Fibroblast of pulmonary artery (primary cell): Measurements from ENCODE around the gene POU4F2.

ENCODE experiments used
- DNase-seq: peaks from one replicate; pipeline ENCODE4 v3.0.0-alpha.2; 2010; ENCODE audit warnings: low read depth
- H3K4me3 ChIP-seq: replicated peaks from 2 replicates; pipeline ENCODE4 v1.5.1; 2011; ENCODE audit warnings: low read depth, mild to moderate bottlenecking, control low read depth, low read length, moderate library complexity
- CTCF ChIP-seq: IDR thresholded peaks from 2 replicates; pipeline ENCODE4 v1.5.1; 2011; ENCODE audit warnings: mild to moderate bottlenecking, control low read depth, low read length, inconsistent platforms; ENCODE audit errors: missing control alignments

POU4F2 gene

GRCh38 chr4:146643812-146644401 lies 5.2 kb downstream of the POU4F2 start:
- TF ChIP-seq CTCF: no peak
- no peak overlapping the region for H3K4me3 ChIP-seq
- DNase-seq: peak; percentile 49

GRCh38 chr4:146645921-146646320 lies 7.2 kb downstream of the POU4F2 start:
- no peak overlapping the region for H3K4me3 ChIP-seq
- DNase-seq: no peak
- no peak for TF ChIP-seq CTCF

DNA sequence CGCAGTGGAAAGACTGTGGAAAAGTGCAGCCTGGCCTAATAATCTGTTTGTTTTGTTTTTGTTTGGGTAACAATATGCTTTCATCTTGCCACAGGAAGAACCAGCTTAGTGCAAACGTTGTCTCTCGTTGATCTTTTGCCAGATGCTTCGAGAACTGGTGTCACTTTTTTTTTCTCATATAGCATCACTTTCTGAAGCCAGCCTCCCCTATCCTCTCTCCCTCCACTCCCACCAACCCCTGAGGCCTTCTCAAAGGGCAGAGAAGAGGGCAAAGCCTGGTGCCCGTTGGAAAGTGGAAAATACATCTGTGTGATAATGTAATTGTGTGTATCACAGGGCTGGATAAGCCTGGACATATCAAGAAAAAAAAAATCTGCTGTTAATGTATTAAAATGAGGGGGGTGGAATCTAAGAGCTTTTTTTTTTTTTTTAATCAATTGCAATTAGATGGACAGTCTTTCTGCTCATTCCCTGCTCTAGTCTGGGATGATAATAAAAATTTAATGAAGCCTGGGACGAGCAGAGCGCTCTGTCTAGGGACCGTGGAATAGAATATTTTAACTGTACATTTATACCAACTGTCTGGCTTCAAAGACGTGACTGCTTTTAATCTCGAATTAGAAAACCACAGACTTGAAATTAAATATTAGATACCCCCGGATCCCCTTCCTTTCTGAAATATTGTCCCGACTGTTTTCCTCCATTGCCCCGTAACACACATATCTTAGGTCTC lies 8.1 kb downstream of the POU4F2 start:
- H3K4me3 ChIP-seq: no peak overlapping the region
- DNase-seq: no peak
- no peak for TF ChIP-seq CTCF

DNA sequence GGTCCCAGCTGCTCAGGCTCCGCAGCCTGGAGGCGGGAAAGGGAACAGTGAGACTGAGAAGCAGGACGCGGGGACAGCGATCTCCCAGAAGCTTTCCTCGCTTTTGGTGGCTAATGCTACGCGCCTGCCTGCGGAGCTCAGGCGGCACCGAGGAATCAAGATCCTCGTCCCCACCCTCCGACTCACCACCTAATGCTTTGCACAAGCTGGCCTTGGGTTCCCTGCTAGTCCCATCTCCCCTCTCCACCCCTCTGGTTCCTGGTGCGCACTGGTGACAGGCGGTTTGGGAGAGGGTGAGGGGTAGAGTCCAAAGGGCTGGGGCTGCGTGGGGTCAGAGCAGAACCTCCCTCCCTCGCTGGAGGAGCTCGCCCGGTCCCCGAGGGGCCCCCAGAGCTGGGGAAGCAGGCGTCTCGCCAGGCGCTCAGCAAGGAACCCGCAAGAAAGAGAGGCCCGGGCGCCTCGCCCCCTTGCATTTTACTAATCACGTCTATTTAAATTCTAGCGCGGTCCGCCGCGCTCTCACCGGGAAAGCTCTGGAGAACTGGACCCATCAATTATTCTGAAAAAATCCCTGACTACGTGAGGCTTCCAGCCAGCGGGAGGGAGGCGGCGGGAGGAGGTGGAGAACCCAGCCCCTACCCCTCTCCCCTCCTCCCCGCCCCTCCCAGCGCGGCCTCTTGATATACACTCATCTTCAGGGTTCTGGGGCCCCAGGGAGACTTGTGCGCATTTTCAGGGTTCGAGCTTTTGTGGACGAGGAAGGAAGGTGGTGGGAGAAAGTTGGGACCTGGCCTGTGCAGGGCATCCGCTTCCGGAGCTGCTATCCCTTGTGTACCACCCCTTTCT lies 9.1 kb downstream of the POU4F2 start:
- no peak overlapping the region for H3K4me3 ChIP-seq
- no peak for DNase-seq
- TF ChIP-seq CTCF: no peak

DNA sequence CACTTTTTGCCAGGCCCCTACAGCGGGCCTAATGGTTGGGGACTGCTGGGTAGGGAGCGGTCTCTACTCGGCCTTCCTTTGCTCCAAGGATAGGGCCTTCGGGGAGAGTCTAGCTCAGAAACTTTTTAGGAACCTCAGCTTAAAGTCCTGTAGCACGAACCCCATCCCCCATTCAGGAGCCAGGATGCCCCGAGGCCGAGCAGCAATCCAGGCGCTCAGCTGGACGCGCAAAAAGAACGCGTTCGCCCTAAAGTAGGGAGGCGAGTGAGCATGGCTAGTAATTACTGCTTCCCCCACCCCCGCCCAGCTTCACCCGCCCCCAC lies 9.7 kb downstream of the POU4F2 start:
- no peak for TF ChIP-seq CTCF
- DNase-seq: no peak
- no peak overlapping the region for H3K4me3 ChIP-seq

DNA sequence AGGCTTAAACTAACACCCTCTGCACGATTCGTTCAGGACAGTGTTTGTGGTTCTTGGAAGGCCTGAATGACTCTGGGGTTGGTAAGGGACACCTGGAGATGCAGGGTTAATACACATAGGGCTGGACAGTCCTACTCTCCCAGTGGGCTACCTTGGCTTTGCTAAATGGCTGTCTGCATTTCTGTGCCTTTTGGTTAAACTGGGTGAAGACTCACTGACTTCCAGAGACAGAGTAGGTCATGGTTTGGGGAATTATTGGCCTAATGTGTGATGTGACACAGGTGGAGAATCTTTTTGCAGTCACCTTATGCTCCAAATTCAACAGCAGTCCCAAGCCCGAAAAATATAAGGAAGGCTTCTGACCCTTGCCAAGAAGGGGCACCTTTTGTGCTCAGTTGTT lies 10.5 kb downstream of the POU4F2 start:
- H3K4me3 ChIP-seq: no peak overlapping the region

More for the DNA sequence above, 10.5 kb downstream of the POU4F2 start:
- DNase-seq: no peak
- no peak for TF ChIP-seq CTCF
